Naive thymus-derived CD4-positive, alpha-beta T cell (primary cell): ENCODE results near the gene JAKMIP2. TPM values are rescaled to one million over a fixed set of nuclear protein-coding genes. Genes with fewer than 3 reads are reported as not detected.
"Not testable (repeated sequence)": the region's sequence is repeated elsewhere in the genome, so short reads cannot be mapped to it uniquely, and the experiment has no call there.

Source experiments
- ATAC-seq: fragments of 150-1000 bp; cut with Tn5 transposase; 2 replicates; pipeline ENCODE4 v1.10.0; 2021; ENCODE audit warnings: mild to moderate bottlenecking, moderate library complexity
- CTCF ChIA-PET: fragments of 350-600 bp; sonication (Branson Sonifier 250); formaldehyde crosslinking; loops from one replicate; lab custom pipeline; 2021; ENCODE audit warnings: antibody characterized with exemption; lab: Charles Lee
- POLR2A ChIA-PET: fragments of 350-600 bp; sonication (Branson Sonifier 250); formaldehyde crosslinking; loops from one replicate; lab custom pipeline; 2021; ENCODE audit warnings: antibody characterized with exemption, inconsistent platforms; lab: Charles Lee
- DNase-seq, 9 donors: peaks; one replicate each; pipeline versions ENCODE4 v3.0.0 to v3.0.0-alpha.2; 2020 to 2022; ENCODE audit warnings: mixed read lengths in 1 of 9
- H3K27ac ChIP-seq: one replicate; pipeline ENCODE4 v1.7.0; 2013; ENCODE audit warnings: mild to moderate bottlenecking, low read depth, low read length, moderate library complexity
- H3K27me3 ChIP-seq, 2 donors: one replicate each; pipeline ENCODE4 v1.7.0; 2013; ENCODE audit warnings: low read length in 2 of 2, mild to moderate bottlenecking in 2 of 2, moderate library complexity in 2 of 2; ENCODE audit not compliant: control insufficient read depth in 2 of 2, insufficient read depth in 2 of 2
- H3K36me3 ChIP-seq, 3 experiments: 1 replicate in 2 of 3; 2 replicates in 1 of 3; pipeline ENCODE4 v1.7.0; 2013; ENCODE audit warnings: low read length in 3 of 3, mild to moderate bottlenecking in 3 of 3, moderate library complexity in 1 of 3; ENCODE audit not compliant: insufficient read depth in 3 of 3, control insufficient read depth in 2 of 3
- H3K4me1 ChIP-seq, 2 donors: one replicate each; pipeline ENCODE4 v1.7.0; 2013; ENCODE audit warnings: low read length in 2 of 2, mild to moderate bottlenecking in 2 of 2, moderate library complexity in 1 of 2; ENCODE audit not compliant: control insufficient read depth in 2 of 2, insufficient read depth in 2 of 2
- H3K4me3 ChIP-seq: 2 replicates; pipeline ENCODE4 v1.7.0; 2013; ENCODE audit warnings: mild to moderate bottlenecking, low read length
- H3K9me3 ChIP-seq, 3 experiments: 1 replicate in 2 of 3; 2 replicates in 1 of 3; pipeline ENCODE4 v1.7.0; 2013; ENCODE audit warnings: low read length in 3 of 3; ENCODE audit not compliant: control insufficient read depth in 2 of 3
- H3K27ac Mint-ChIP-seq, 9 donors: one replicate each; pipeline ENCODE4 v1.8.0; 2020 to 2022; ENCODE audit warnings: mixed read lengths in 9 of 9, mild to moderate bottlenecking in 8 of 9, moderate library complexity in 5 of 9, inconsistent platforms in 2 of 9
- H3K27me3 Mint-ChIP-seq, 5 donors: one replicate each; pipeline ENCODE4 v1.8.0; 2021 to 2022; ENCODE audit warnings: mixed read lengths in 5 of 5, mild to moderate bottlenecking in 1 of 5
- H3K36me3 Mint-ChIP-seq, 5 donors: one replicate each; pipeline ENCODE4 v1.8.0; 2020 to 2022; ENCODE audit warnings: mixed read lengths in 5 of 5, mild to moderate bottlenecking in 3 of 5, inconsistent platforms in 1 of 5
- H3K4me1 Mint-ChIP-seq, 7 donors: one replicate each; pipeline ENCODE4 v1.8.0; 2020 to 2022; ENCODE audit warnings: mixed read lengths in 7 of 7, mild to moderate bottlenecking in 3 of 7, inconsistent platforms in 1 of 7
- H3K4me3 Mint-ChIP-seq, 10 donors: one replicate each; pipeline ENCODE4 v1.8.0; 2020 to 2022; ENCODE audit warnings: mild to moderate bottlenecking in 10 of 10, mixed read lengths in 10 of 10, moderate library complexity in 6 of 10, inconsistent platforms in 2 of 10
- H3K9me3 Mint-ChIP-seq, 11 donors: one replicate each; pipeline ENCODE4 v1.8.0; 2020 to 2022; ENCODE audit warnings: mixed read lengths in 11 of 11, mild to moderate bottlenecking in 4 of 11, inconsistent platforms in 1 of 11, moderate library complexity in 1 of 11
- intact Hi-C, 2 donors: fragments of 100-400 bp; cut with micrococcal nuclease; formaldehyde crosslinking; loops; one replicate each; pipeline ENCODE4 v1.15.1; 2023
- polyA plus RNA-seq, 2 donors: library from polyadenylated mRNA; unstranded; fragments of 300-500 nt; fragmentation: Illumina TruSeq; gene quantifications; one replicate each; pipeline ENCODE4 v1.2.3, GENCODE V29; 2021
- total RNA-seq, 6 experiments: library from RNA in 5 of 6; stranded (reverse) in 5 of 6; gene quantifications; 1 replicate in 5 of 6; 2 replicates in 1 of 6; pipeline ENCODE4 v1.2.3 and lab custom pipeline; 2021 to 2026

JAKMIP2 gene
- total and polyA plus RNA-seq, 7 experiments from 2014 or later, result 0.16 to 4.5 (median 0.88) TPM

DNA sequence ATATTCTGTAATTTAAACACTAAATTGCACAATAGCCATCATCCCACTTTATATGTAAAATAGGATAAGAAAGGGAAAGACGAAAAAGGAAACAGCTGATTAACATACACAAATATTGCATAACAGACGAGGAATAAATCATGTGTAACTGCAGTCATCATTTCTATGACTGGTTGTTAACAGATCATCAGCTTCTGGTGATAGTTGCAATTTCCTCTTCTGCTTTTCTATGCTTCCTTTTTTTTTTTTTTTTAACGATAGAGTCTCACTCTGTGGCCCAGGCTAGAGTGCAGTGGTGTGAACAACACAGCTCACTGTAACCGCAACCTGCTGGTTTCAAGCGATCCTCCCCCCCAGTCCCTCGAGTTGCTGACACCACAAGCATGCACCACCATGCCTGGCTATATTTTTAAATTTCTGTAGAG is 22.5 kb upstream of the JAKMIP2 start:
- intact Hi-C loops, result no loop called here
- no peaks in the 10 kb centered on the region for H3K9me3 ChIP-seq
- H3K27me3 ChIP-seq, result no peaks in the 10 kb centered on the region
- no peak overlapping the region for H3K4me3 Mint-ChIP-seq
- H3K27me3 Mint-ChIP-seq, result peaks cover 0 to 6% (median 0%) of the 10 kb centered on the region in 5 donors
- no peak overlapping the region for H3K27ac ChIP-seq
- H3K4me1 Mint-ChIP-seq, result peaks cover 0 to 7% (median 0%) of the 10 kb centered on the region in 7 donors
- H3K4me3 ChIP-seq, result no peak overlapping the region
- H3K36me3 ChIP-seq, result no peaks in the 10 kb centered on the region
- ATAC-seq (peak; percentile 92), DNase-seq (peak in 1 of 9 donors; percentile 10)
- H3K4me1 ChIP-seq, result peaks cover 0 to 8% of the 10 kb centered on the region in 2 donors
- POLR2A ChIA-PET, result no interaction called here
- peak overlapping the region in 1 of 9 donors; percentile 13 for H3K27ac Mint-ChIP-seq
- no peaks in the 10 kb centered on the region for H3K9me3 Mint-ChIP-seq
- CTCF ChIA-PET, result no interaction called here
- no peaks in the 10 kb centered on the region for H3K36me3 Mint-ChIP-seq

DNA sequence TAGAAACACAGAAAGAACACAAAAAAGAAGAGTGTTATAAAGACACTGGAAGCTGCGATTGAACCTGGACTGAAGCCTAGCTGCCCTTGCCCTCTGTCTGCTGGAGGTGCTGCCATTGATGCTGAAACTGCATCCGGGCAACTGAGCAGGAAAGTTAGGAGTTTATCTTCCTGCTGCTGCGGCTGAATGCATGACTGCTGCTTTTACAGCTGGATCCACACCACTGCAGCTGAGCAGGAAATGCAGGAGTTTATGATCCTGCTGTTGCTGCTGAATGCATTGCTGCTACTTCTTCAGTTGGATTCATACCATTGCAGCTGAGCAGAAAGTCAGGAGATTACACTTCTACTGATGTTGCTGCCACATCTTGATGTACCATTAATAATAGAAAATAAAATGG is 21.8 kb upstream of the JAKMIP2 start:
- Mint-ChIP-seq H3K27me3 (peaks cover 0 to 6% (median 0%) of the 10 kb centered on the region in 5 donors), H3K27ac (no peak overlapping the region), H3K4me1 (peaks cover 0 to 7% (median 0%) of the 10 kb centered on the region in 7 donors), H3K4me3 (no peak overlapping the region), H3K9me3 (no peaks in the 10 kb centered on the region), H3K36me3 (no peaks in the 10 kb centered on the region)
- Histone ChIP-seq H3K4me3 (no peak overlapping the region), H3K27ac (no peak overlapping the region), H3K4me1 (peaks cover 0 to 8% of the 10 kb centered on the region in 2 donors), H3K27me3 (no peaks in the 10 kb centered on the region), H3K9me3 (no peaks in the 10 kb centered on the region), H3K36me3 (no peaks in the 10 kb centered on the region)
- POLR2A ChIA-PET, result no interaction called here
- ATAC-seq (no peak), DNase-seq (no peak)
- CTCF ChIA-PET, result no interaction called here
- intact Hi-C loops, result no loop called here

DNA sequence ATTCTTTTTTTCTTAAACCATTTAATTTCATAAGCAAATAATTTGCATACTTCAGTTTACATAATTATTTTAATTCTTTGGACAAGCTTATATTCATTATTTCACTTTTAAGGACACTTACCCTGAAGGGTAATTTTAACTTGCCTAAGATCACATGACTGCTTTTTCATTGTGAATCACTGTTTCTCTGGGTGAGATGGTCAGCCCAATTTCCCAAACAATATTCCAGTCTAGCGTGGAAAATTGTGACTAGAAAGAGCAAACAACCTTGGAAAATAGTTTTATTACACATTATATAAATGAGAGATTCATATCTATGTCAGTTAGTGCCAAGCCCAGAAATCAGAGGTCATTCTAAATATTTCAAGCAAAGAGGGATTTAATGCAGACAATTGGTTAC is 21.4 kb upstream of the JAKMIP2 start:
- Mint-ChIP-seq H3K9me3 (no peaks in the 10 kb centered on the region), H3K4me3 (no peak overlapping the region), H3K4me1 (peaks cover 0 to 7% (median 0%) of the 10 kb centered on the region in 7 donors), H3K27me3 (peaks cover 0 to 6% (median 0%) of the 10 kb centered on the region in 5 donors), H3K27ac (no peak overlapping the region), H3K36me3 (no peaks in the 10 kb centered on the region)
- ChIA-PET POLR2A (no interaction called here), CTCF (no interaction called here)
- Histone ChIP-seq H3K9me3 (no peaks in the 10 kb centered on the region), H3K27ac (no peak overlapping the region), H3K36me3 (no peaks in the 10 kb centered on the region), H3K4me3 (no peak overlapping the region), H3K4me1 (peaks cover 0 to 8% of the 10 kb centered on the region in 2 donors), H3K27me3 (no peaks in the 10 kb centered on the region)
- ATAC-seq (no peak), DNase-seq (no peak)
- intact Hi-C loops, result no loop called here

DNA sequence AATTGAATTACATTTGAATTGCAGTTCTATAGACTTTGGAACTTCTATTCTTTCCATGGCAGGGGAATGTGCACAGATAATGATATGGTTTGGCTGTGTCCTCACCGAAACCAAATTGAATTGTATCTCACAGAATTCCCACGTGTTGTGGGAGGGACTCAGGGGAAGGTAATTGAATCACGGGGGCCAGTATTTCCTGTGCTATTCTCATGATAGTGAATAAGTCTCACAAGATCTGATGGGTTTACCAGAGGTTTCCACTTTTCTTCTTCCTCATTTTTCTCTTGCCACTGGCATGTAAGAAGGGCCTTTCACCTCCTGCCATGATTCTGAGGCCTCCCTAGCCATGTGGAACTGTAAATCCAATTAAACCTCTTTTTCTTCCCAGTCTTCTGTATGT is 20.6 kb upstream of the JAKMIP2 start:
- H3K27me3 Mint-ChIP-seq, CTCF ChIA-PET, H3K27ac ChIP-seq, H3K4me3 ChIP-seq, H3K27me3 ChIP-seq, H3K27ac Mint-ChIP-seq, H3K36me3 ChIP-seq, H3K9me3 Mint-ChIP-seq, H3K4me1 Mint-ChIP-seq, ATAC-seq, H3K4me3 Mint-ChIP-seq, H3K36me3 Mint-ChIP-seq, intact Hi-C loops, POLR2A ChIA-PET, H3K9me3 ChIP-seq, H3K4me1 ChIP-seq, DNase-seq: not testable (repeated sequence)

DNA sequence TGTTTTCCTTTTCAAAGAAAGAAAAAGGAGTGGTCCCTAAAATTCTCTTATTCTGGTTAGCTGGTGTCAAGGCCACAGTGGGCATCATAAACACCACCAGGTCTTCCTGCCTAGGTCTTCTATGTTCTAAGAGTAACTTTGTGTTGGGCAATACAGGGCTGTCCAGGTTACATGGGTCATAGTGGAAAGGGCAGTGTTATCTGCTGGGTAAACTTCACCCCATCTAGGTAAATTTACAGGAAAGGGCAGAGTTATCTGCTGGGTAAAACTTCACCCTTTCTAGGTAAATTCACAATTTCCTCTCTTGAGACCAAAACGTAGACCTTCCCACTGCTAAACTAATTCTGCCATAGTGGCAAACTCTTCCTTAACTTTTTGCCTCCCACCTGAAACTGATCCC is 18.9 kb upstream of the JAKMIP2 start:
- Mint-ChIP-seq H3K4me1 (peaks cover 0 to 7% (median 0%) of the 10 kb centered on the region in 7 donors), H3K4me3 (no peak overlapping the region), H3K27ac (no peak overlapping the region), H3K36me3 (no peaks in the 10 kb centered on the region), H3K9me3 (no peaks in the 10 kb centered on the region), H3K27me3 (peaks cover 0 to 14% (median 0%) of the 10 kb centered on the region in 5 donors)
- POLR2A ChIA-PET, result no interaction called here
- DNase-seq (no peak), ATAC-seq (no peak)
- CTCF ChIA-PET, result no interaction called here
- no peaks in the 10 kb centered on the region for H3K36me3 ChIP-seq
- H3K27me3 ChIP-seq, result no peaks in the 10 kb centered on the region
- intact Hi-C loops, result no loop called here
- peaks cover 0 to 8% of the 10 kb centered on the region in 2 donors for H3K4me1 ChIP-seq
- no peak overlapping the region for H3K4me3 ChIP-seq
- no peaks in the 10 kb centered on the region for H3K9me3 ChIP-seq
- no peak overlapping the region for H3K27ac ChIP-seq

DNA sequence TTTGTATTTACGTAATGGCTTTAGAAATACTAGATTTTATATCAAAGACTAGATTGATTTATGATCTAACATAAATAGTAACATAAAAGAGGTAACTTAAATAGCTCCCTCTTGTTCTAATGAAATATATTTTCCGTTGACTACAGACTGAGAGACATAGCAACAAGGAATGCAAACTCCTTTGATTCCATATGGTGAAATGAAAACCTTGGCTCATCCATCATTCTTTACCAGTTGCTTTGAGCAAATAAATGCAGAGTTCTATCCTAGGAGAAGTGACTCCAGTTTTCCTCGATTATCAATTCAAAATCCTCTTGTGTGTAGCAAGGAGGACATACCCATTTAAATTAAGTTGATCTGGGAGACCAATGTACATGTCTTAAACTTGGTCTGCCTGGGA is 18.0 kb upstream of the JAKMIP2 start:
- Histone ChIP-seq H3K9me3 (no peaks in the 10 kb centered on the region), H3K27me3 (no peaks in the 10 kb centered on the region), H3K4me1 (peaks cover 0 to 8% of the 10 kb centered on the region in 2 donors), H3K36me3 (no peaks in the 10 kb centered on the region), H3K27ac (no peak overlapping the region), H3K4me3 (no peak overlapping the region)
- DNase-seq (no peak), ATAC-seq (no peak)
- H3K4me1 Mint-ChIP-seq, result peaks cover 0 to 7% (median 0%) of the 10 kb centered on the region in 7 donors
- CTCF ChIA-PET, result no interaction called here
- H3K27ac Mint-ChIP-seq, result no peak overlapping the region
- intact Hi-C loops, result no loop called here
- H3K9me3 Mint-ChIP-seq, result no peaks in the 10 kb centered on the region
- H3K27me3 Mint-ChIP-seq, result peaks cover 0 to 17% (median 6%) of the 10 kb centered on the region in 5 donors
- H3K4me3 Mint-ChIP-seq, result no peak overlapping the region
- H3K36me3 Mint-ChIP-seq, result no peaks in the 10 kb centered on the region
- POLR2A ChIA-PET, result no interaction called here

DNA sequence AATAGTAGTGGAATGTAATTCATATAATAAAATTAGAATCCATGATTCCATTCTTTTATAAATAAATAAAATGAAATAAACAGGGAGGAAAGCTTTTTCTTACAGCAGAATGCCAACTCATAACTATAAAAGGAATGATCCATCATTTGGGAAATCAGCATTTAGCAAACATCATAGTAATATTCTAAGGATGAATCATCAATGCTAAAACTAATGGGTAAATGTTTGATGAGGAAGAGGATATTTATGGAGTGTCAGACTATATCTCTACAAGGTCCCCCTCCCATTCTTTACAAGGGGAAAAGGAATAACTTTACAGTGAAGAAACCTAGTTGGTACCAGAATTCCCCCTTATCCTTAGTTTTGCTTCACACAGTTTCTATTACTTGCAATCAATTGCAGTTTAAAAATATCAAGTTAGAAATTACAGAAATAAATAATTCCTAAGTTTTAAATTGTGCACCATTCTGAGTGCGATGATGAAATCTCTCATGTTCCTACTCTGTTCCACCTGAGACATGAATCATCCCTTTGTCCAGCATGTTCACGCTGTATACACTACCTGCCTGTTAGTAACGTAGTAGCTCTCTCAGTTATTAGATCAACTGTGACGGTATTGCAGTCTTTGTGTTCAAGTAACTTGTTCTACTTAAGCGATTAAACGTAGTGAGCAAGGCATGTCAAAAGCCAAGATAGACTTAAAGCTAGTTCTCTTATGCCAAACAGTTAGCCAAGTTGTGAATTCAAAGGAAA is 14.2 kb upstream of the JAKMIP2 start:
- Mint-ChIP-seq H3K4me1 (peaks cover 0 to 1% (median 0%) of the 10 kb centered on the region in 7 donors), H3K9me3 (no peaks in the 10 kb centered on the region), H3K27me3 (peaks cover 0 to 13% (median 6%) of the 10 kb centered on the region in 5 donors), H3K27ac (no peak overlapping the region), H3K36me3 (no peaks in the 10 kb centered on the region), H3K4me3 (no peak overlapping the region)
- Histone ChIP-seq H3K36me3 (no peaks in the 10 kb centered on the region), H3K4me3 (no peak overlapping the region), H3K27me3 (no peaks in the 10 kb centered on the region), H3K9me3 (no peaks in the 10 kb centered on the region), H3K27ac (no peak overlapping the region), H3K4me1 (no peaks in the 10 kb centered on the region)
- intact Hi-C loops, result no loop called here
- DNase-seq, result no peak
- ATAC-seq, result no peak
- CTCF ChIA-PET, result no interaction called here
- POLR2A ChIA-PET, result no interaction called here
